SK-N-SH (cell line): ENCODE results near the gene QSOX1. TPM values are rescaled to one million over a fixed set of nuclear protein-coding genes. Genes with fewer than 3 reads are reported as not detected.

Source experiments
- CTCF ChIA-PET: fragments of 300-600, 350-600 bp; formaldehyde crosslinking; extraction: SDS; loops from one replicate; lab custom pipeline; 2021; lab: Yijun Ruan, JAX
- POLR2A ChIA-PET: fragments of 350-600 bp; sonication (Branson Sonifier 250); formaldehyde crosslinking; extraction: SDS; loops from one replicate; lab custom pipeline; 2020; ENCODE audit warnings: antibody characterized with exemption, inconsistent platforms; lab: Yijun Ruan, JAX
- DNase-seq: peaks from one replicate; pipeline ENCODE4 v3.0.0; 2012
- H2AFZ ChIP-seq: fragments of 200-600 bp; sonication (generic); 2 replicates; pipeline ENCODE4 v1.8.1; 2016; ENCODE audit warnings: antibody characterized with exemption, mild to moderate bottlenecking, low read depth
- H3F3A ChIP-seq: fragments of 200-600 bp; sonication (generic); replicated peaks from 2 replicates; pipeline ENCODE3; 2016; ENCODE audit warnings: antibody characterized with exemption, mild to moderate bottlenecking; ENCODE audit not compliant: insufficient read depth
- H3K27ac ChIP-seq, 2 experiments: fragments of 200-500 bp in 1 of 2; fragments of 200-600 bp in 1 of 2; sonication (Bioruptor generic) in 1 of 2; sonication (generic), shearing (Covaris generic) in 1 of 2; 2 replicates each; pipeline versions ENCODE4 v1.5.1 to v1.6.1; 2014 to 2016; ENCODE audit warnings: low read depth in 2 of 2, inconsistent platforms in 1 of 2, low read length in 1 of 2, mild to moderate bottlenecking in 1 of 2, mixed read lengths in 1 of 2
- H3K27me3 ChIP-seq: fragments of 200-600 bp; sonication (generic), shearing (Covaris generic); 2 replicates; pipeline ENCODE4 v1.6.1; 2016; ENCODE audit warnings: mixed run types; ENCODE audit not compliant: insufficient read depth
- H3K36me3 ChIP-seq, 2 experiments: fragments of 200-500 bp in 1 of 2; fragments of 200-600 bp in 1 of 2; sonication (Bioruptor generic) in 1 of 2; sonication (generic) in 1 of 2; replicated peaks in 1 of 2; 2 replicates each; pipeline versions ENCODE3 to v1.5.1; 2014 to 2016; ENCODE audit warnings: low read length in 1 of 2, mild to moderate bottlenecking in 1 of 2; ENCODE audit not compliant: insufficient read depth in 2 of 2, control insufficient read depth in 1 of 2
- H3K4me1 ChIP-seq, 2 experiments: fragments of 200-500 bp in 1 of 2; fragments of 200-600 bp in 1 of 2; sonication (Bioruptor generic) in 1 of 2; sonication (generic), shearing (Covaris generic) in 1 of 2; 2 replicates each; pipeline versions ENCODE4 v1.5.1 to v1.6.1; 2014 to 2016; ENCODE audit warnings: low read depth in 1 of 2, low read length in 1 of 2, mixed run types in 1 of 2; ENCODE audit not compliant: insufficient read depth in 2 of 2, control insufficient read depth in 1 of 2
- H3K4me2 ChIP-seq: fragments of 200-600 bp; sonication (generic), shearing (Covaris generic); 2 replicates; pipeline ENCODE4 v1.6.1; 2017; ENCODE audit warnings: mixed run types
- H3K4me3 ChIP-seq, 2 experiments: fragments of 200-500 bp in 1 of 2; fragments of 200-600 bp in 1 of 2; sonication (Bioruptor generic) in 1 of 2; sonication (generic), shearing (Covaris generic) in 1 of 2; 2 replicates each; pipeline versions ENCODE4 v1.5.1 to v1.8.1; 2014 to 2016; ENCODE audit warnings: low read depth in 2 of 2, inconsistent platforms in 1 of 2, low read length in 1 of 2, mild to moderate bottlenecking in 1 of 2, mixed read lengths in 1 of 2, moderate library complexity in 1 of 2
- H3K79me2 ChIP-seq: fragments of 200-600 bp; sonication (generic); 2 replicates; pipeline ENCODE4 v1.8.1; 2017; ENCODE audit warnings: mild to moderate bottlenecking; ENCODE audit not compliant: insufficient read depth
- H3K9ac ChIP-seq: fragments of 200-600 bp; sonication (generic); 2 replicates; pipeline ENCODE4 v1.6.1; 2017; ENCODE audit warnings: mixed run types
- H3K9me2 ChIP-seq: fragments of 200-600 bp; sonication (generic); 2 replicates; pipeline ENCODE4 v1.6.1; 2017; ENCODE audit warnings: mixed run types
- H3K9me3 ChIP-seq: fragments of 200-600 bp; sonication (generic); 2 replicates; pipeline ENCODE4 v1.6.1; 2017; ENCODE audit warnings: mixed run types, mild to moderate bottlenecking, moderate library complexity
- H4K20me1 ChIP-seq: fragments of 200-600 bp; sonication (generic); 2 replicates; pipeline ENCODE4 v1.6.1; 2017; ENCODE audit warnings: mild to moderate bottlenecking, mixed run types; ENCODE audit not compliant: insufficient read depth
- CHD2 ChIP-seq: fragments of 150-350 bp; IDR thresholded peaks from 2 replicates; pipeline ENCODE4 v1.6.1; 2018; ENCODE audit warnings: low read length; ENCODE audit not compliant: partially characterized antibody
- ELF1 ChIP-seq: IDR thresholded peaks from 2 replicates; pipeline ENCODE4 v1.4.0; 2012
- FOSL2 ChIP-seq: IDR thresholded peaks from 2 replicates; pipeline ENCODE4 v1.4.0; 2012; ENCODE audit warnings: low read depth, mild to moderate bottlenecking, moderate library complexity, borderline replicate concordance
- FOXJ3 ChIP-seq: sonication (generic); formaldehyde crosslinking; IDR thresholded peaks from 2 replicates; pipeline ENCODE4 v1.5.1; 2020; ENCODE audit warnings: mild to moderate bottlenecking, missing genetic modification reagents
- FOXM1 ChIP-seq: IDR thresholded peaks from 2 replicates; pipeline ENCODE4 v1.4.0; 2012; ENCODE audit warnings: low read depth, mild to moderate bottlenecking
- GABPA ChIP-seq: IDR thresholded peaks from 2 replicates; pipeline ENCODE4 v1.4.0; 2012; ENCODE audit warnings: low read depth, mild to moderate bottlenecking
- GATA2 ChIP-seq: sonication (generic); formaldehyde crosslinking; IDR thresholded peaks from 2 replicates; pipeline ENCODE4 v1.5.0; 2020; ENCODE audit warnings: mild to moderate bottlenecking, missing genetic modification reagents
- JUND ChIP-seq: IDR thresholded peaks from 2 replicates; pipeline ENCODE4 v1.4.0; 2012
- MEF2A ChIP-seq: IDR thresholded peaks from 2 replicates; pipeline ENCODE4 v1.4.0; 2012; ENCODE audit warnings: low read depth, borderline replicate concordance
- MXI1 ChIP-seq: IDR thresholded peaks from 2 replicates; pipeline ENCODE4 v1.6.1; 2012; ENCODE audit warnings: mild to moderate bottlenecking, low read depth, low read length, improper control_type of control experiment
- NRF1 ChIP-seq: IDR thresholded peaks from 2 replicates; pipeline ENCODE4 v1.6.1; 2012; ENCODE audit warnings: low read depth, mild to moderate bottlenecking, low read length
- POLR2AphosphoS5 ChIP-seq: IDR thresholded peaks from 2 replicates; pipeline ENCODE4 v1.6.1; 2012; ENCODE audit warnings: low read depth, low read length
- REST ChIP-seq: IDR thresholded peaks from 2 replicates; pipeline ENCODE4 v1.6.1; 2012; ENCODE audit warnings: mild to moderate bottlenecking, low read depth, low read length, moderate library complexity
- RFX5 ChIP-seq: IDR thresholded peaks from 2 replicates; pipeline ENCODE4 v1.6.1; 2012; ENCODE audit warnings: mild to moderate bottlenecking, improper control_type of control experiment, low read length
- RXRA ChIP-seq: IDR thresholded peaks from 2 replicates; pipeline ENCODE4 v1.4.0; 2012; ENCODE audit warnings: low read depth, mild to moderate bottlenecking, borderline replicate concordance
- SMC3 ChIP-seq: IDR thresholded peaks from 2 replicates; pipeline ENCODE4 v1.6.1; 2012; ENCODE audit warnings: low read depth, low read length, improper control_type of control experiment
- USF2 ChIP-seq: fragments of 150-350 bp; IDR thresholded peaks from 2 replicates; pipeline ENCODE4 v1.6.1; 2017; ENCODE audit warnings: antibody characterized with exemption, low read length, low read depth, borderline replicate concordance
- YY1 ChIP-seq: IDR thresholded peaks from 2 replicates; pipeline ENCODE4 v1.4.0; 2012; ENCODE audit warnings: low read depth, mild to moderate bottlenecking
- WGBS: methylation state at CpG from one replicate; pipeline ENCODE4 v1.1.6; 2017; ENCODE audit warnings: low lambda C conversion rate; 5-methylcytosine and 5-hydroxymethylcytosine counted together
- polyA plus RNA-seq, 3 experiments: library from polyadenylated mRNA; depleted of rRNA; stranded (reverse); fragments of >200 nt; gene quantifications; 2 replicates each; pipeline ENCODE4 v1.2.3, GENCODE V29; 2012
- TF ChIP-seq, protein P1 (sequence below): IDR thresholded peaks from 2 replicates; pipeline ENCODE4 v1.4.0; 2012; ENCODE audit warnings: low read depth, borderline replicate concordance
- TF ChIP-seq, protein P2 (sequence below): IDR thresholded peaks from 2 replicates; pipeline ENCODE4 v1.4.0; 2012; ENCODE audit warnings: low read depth

QSOX1 gene
- polyA plus RNA-seq, 1 of the 3 experiments (the other 2 are of a cell fraction) = 359 TPM

DNA sequence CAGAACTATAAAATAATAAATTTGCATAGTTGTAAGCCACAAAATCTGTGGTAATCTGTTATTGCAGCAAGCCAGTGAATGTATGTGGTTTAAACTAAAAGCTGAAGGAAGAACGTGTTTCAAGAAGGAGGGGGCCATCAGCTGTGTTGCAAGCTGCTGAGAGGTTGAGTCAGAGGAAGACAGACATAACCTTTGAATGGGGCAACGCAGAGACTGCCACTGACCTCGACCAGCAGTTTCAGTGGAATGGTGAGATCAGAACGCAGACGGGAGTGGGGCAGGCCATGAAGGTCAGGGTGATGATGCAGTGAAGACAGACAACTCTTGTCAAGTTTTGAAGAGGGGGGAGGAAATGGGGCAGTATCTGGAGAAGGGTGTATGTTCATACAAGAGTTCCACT is 23.2 kb upstream of the QSOX1 start:
- H3K9ac ChIP-seq = no peak overlapping the region
- no peaks in the 10 kb centered on the region for H3K9me2 ChIP-seq
- 63% methylated on average over 5 of the region's 5 CpGs for WGBS
- H3K4me3 ChIP-seq = no peak overlapping the region
- no peaks in the 10 kb centered on the region for H3K79me2 ChIP-seq
- no peaks in the 10 kb centered on the region for H3F3A ChIP-seq
- no peak for TF ChIP-seq POLR2AphosphoS5
- TF ChIP-seq YY1 = no peak
- no peak for TF ChIP-seq CHD2
- TF ChIP-seq FOSL2 = no peak
- no peak for TF ChIP-seq JUND
- TF ChIP-seq SMC3 = no peak
- TF ChIP-seq NRF1 = no peak
- no peak for TF ChIP-seq ELF1
- TF ChIP-seq FOXJ3 (CRISPR knock-in tag) = no peak
- TF ChIP-seq FOXM1 = no peak
- no peak for TF ChIP-seq RXRA
- TF ChIP-seq RFX5 = no peak
- TF ChIP-seq MEF2A = no peak
- no peak for TF ChIP-seq GATA2 (CRISPR knock-in tag)
- no peak for TF ChIP-seq USF2
- no peak for TF ChIP-seq MXI1
- TF ChIP-seq, protein P1, sequence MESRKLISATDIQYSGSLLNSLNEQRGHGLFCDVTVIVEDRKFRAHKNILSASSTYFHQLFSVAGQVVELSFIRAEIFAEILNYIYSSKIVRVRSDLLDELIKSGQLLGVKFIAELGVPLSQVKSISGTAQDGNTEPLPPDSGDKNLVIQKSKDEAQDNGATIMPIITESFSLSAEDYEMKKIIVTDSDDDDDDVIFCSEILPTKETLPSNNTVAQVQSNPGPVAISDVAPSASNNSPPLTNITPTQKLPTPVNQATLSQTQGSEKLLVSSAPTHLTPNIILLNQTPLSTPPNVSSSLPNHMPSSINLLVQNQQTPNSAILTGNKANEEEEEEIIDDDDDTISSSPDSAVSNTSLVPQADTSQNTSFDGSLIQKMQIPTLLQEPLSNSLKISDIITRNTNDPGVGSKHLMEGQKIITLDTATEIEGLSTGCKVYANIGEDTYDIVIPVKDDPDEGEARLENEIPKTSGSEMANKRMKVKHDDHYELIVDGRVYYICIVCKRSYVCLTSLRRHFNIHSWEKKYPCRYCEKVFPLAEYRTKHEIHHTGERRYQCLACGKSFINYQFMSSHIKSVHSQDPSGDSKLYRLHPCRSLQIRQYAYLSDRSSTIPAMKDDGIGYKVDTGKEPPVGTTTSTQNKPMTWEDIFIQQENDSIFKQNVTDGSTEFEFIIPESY = no peak
- no peak for TF ChIP-seq GABPA
- TF ChIP-seq, protein P2, sequence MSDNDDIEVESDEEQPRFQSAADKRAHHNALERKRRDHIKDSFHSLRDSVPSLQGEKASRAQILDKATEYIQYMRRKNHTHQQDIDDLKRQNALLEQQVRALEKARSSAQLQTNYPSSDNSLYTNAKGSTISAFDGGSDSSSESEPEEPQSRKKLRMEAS = no peak
- TF ChIP-seq REST = no peak
- H3K27ac ChIP-seq = no peak overlapping the region
- H3K36me3 ChIP-seq = no peaks in the 10 kb centered on the region
- H3K4me1 ChIP-seq = no peaks in the 10 kb centered on the region
- ChIA-PET CTCF (interaction anchor here (0.6 kb wide), 1 partner anchor 28 kb away, joined by 3 read pairs; no protein-coding TSS in a partner anchor), POLR2A (no interaction called here)
- H3K9me3 ChIP-seq = no peaks in the 10 kb centered on the region
- H2AFZ ChIP-seq = no peak overlapping the region
- DNase-seq = no peak
- H3K27me3 ChIP-seq = no peaks in the 10 kb centered on the region
- H4K20me1 ChIP-seq = no peaks in the 10 kb centered on the region
- no peak overlapping the region for H3K4me2 ChIP-seq
